GM13977 (cell line): ENCODE results near the gene PIM3.
A peak's percentile ranks its signal among the peaks of the same experiment; 100 is the strongest.

Experiments used
- DNase-seq: peaks from one replicate; pipeline ENCODE4 v3.0.0; 2012; ENCODE audit warnings: low spot score
- CTCF ChIP-seq: IDR thresholded peaks from 2 replicates; pipeline ENCODE4 v1.5.1; 2012; ENCODE audit warnings: mild to moderate bottlenecking, control low read depth; ENCODE audit not compliant: insufficient read depth; ENCODE audit errors: extremely low read depth, missing control alignments
- in situ Hi-C: fragments of 300-500 bp; cut with MboI; formaldehyde crosslinking; loops from one replicate; pipeline ENCODE4 v1.12.0; 2022; ENCODE audit warnings: low sequenced_read_pairs, low pct_unique_long_range_greater_than_20kb, mixed read lengths, inconsistent platforms; ENCODE audit not compliant: unreplicated experiment

The PIM3 gene

GRCh38 chr22:49960159-49961004, at the start of gene PIM3:
Gene PIM3 (plus strand): TSS chr22:49960772. CDS start chr22:49960948, 176 bp downstream.
- in situ Hi-C loops: no loop called here
- peak; percentile 99 for DNase-seq
- TF ChIP-seq CTCF: no peak

GRCh38 chr22:49911881-49912625, 48.5 kb upstream of the PIM3 start:
- in situ Hi-C loops: no loop called here
- no peak for TF ChIP-seq CTCF
- no peak for DNase-seq

GRCh38 chr22:49913026-49913425, 47.5 kb upstream of the PIM3 start:
- TF ChIP-seq CTCF: no peak
- in situ Hi-C loops: no loop called here
- DNase-seq: no peak

- in situ Hi-C loops: no loop called here
- TF ChIP-seq CTCF: no peak
- no peak for DNase-seq
These were observed 47.1 kb upstream of the PIM3 start for GRCh38 chr22:49913446-49913845.

- TF ChIP-seq CTCF: no peak
- in situ Hi-C loops: no loop called here
- no peak for DNase-seq
These were observed 46.3 kb upstream of the PIM3 start for GRCh38 chr22:49914256-49914655.

GRCh38 chr22:49915610-49916009, 45.0 kb upstream of the PIM3 start:
- TF ChIP-seq CTCF: no peak
- in situ Hi-C loops: no loop called here

More at GRCh38 chr22:49915610-49916009, 45.0 kb upstream of the PIM3 start:
- DNase-seq: no peak
